Dendritic cell treated with granulocyte-macrophage colony-stimulating factor and Interleukin-4, amounts not matched to agents 40 ng/mL and 50 ng/mL, for 4 days (primary cell): ENCODE data around the gene CCNE1.
"Not testable (repeated sequence)": the region's sequence is repeated elsewhere in the genome, so short reads cannot be mapped to it uniquely, and the experiment has no call there.

Source experiments
- H3K27ac Mint-ChIP-seq: one replicate; pipeline ENCODE4 v1.8.0; 2022; ENCODE audit warnings: mild to moderate bottlenecking, mixed read lengths
- H3K27me3 Mint-ChIP-seq: one replicate; pipeline ENCODE4 v1.8.0; 2022; ENCODE audit warnings: mild to moderate bottlenecking, mixed read lengths
- H3K36me3 Mint-ChIP-seq: one replicate; pipeline ENCODE4 v1.8.0; 2022; ENCODE audit warnings: low read depth, mixed read lengths
- H3K4me1 Mint-ChIP-seq: one replicate; pipeline ENCODE4 v1.8.0; 2022; ENCODE audit warnings: low read depth, mixed read lengths
- H3K4me3 Mint-ChIP-seq: one replicate; pipeline ENCODE4 v1.8.0; 2022; ENCODE audit warnings: mild to moderate bottlenecking, moderate library complexity, mixed read lengths
- H3K9me3 Mint-ChIP-seq: one replicate; pipeline ENCODE4 v1.8.0; 2022; ENCODE audit warnings: mixed read lengths
- intact Hi-C: fragments of 100-400 bp; cut with micrococcal nuclease; formaldehyde crosslinking; loops from one replicate; pipeline ENCODE4 v1.15.0; 2022

Gene CCNE1

DNA sequence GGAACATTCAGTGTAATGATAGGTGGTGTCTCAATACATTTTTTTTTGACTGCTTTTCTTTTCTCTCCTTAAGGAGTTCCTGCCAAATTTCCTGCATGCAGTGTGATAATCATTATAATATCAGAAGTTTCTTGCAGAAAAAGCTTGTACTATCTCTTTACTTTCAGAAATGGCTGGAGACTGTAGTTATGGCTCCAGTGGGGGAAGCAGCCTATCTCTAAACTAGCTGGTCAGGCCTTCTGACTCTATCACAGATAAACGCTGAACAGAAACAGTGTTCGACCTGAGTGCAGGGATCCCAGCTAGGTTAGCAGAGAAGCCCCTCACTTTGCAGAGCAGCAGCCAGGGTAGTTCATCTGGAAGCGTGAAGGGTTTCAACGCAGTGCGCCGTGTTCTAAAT lies 1.9 kb downstream of the CCNE1 start:
- no peak overlapping the region for H3K27ac Mint-ChIP-seq
- H3K4me1 Mint-ChIP-seq: peaks cover 16% of the 10 kb centered on the region
- intact Hi-C loops: no loop called here
- H3K36me3 Mint-ChIP-seq: peaks cover 32% of the 10 kb centered on the region
- H3K4me3 Mint-ChIP-seq: no peak overlapping the region
- H3K9me3 Mint-ChIP-seq: no peaks in the 10 kb centered on the region
- peaks cover 6% of the 10 kb centered on the region for H3K27me3 Mint-ChIP-seq

DNA sequence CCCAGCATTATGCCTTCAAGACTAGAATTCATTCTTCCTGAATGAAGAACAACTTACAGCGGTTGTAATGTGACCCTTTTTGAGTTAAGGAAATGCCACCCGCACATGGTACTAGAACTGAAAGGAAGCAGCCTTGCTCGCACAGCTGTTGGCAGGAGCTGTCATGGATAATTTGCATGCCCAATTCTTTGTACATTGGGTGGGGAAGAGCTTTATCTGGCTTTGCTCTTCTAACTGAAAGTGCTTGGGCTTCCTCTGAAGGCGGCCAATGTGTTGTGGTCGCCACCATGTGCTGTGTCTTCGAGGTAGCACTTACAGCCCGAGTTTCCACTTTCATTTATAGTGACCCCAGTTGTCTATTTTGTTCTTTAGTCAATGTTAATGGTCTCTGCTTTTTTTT lies 3.4 kb downstream of the CCNE1 start:
- no peaks in the 10 kb centered on the region for H3K9me3 Mint-ChIP-seq
- intact Hi-C loops: no loop called here
- no peak overlapping the region for H3K27ac Mint-ChIP-seq
- H3K4me1 Mint-ChIP-seq: peaks cover 13% of the 10 kb centered on the region
- H3K4me3 Mint-ChIP-seq: no peak overlapping the region
- H3K36me3 Mint-ChIP-seq: peaks cover 43% of the 10 kb centered on the region
- peaks cover 6% of the 10 kb centered on the region for H3K27me3 Mint-ChIP-seq

DNA sequence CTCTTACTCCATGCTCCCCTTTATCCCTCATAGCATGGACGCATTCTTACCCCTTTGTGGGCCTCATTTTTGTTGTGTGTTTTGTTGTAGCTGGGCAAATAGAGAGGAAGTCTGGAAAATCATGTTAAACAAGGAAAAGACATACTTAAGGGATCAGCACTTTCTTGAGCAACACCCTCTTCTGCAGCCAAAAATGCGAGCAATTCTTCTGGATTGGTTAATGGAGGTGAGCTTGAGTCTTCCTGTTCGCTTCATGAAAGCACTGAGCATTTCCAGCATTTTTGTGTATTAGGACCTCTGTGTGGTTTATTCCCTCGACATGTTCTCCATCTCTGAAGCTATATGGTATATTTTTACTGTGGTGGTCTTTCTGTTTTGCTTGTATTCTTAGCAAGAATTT lies 5.5 kb downstream of the CCNE1 start:
- Mint-ChIP-seq H3K27me3 (peaks cover 6% of the 10 kb centered on the region), H3K27ac (no peak overlapping the region), H3K4me1 (peaks cover 6% of the 10 kb centered on the region), H3K9me3 (no peaks in the 10 kb centered on the region), H3K4me3 (no peak overlapping the region), H3K36me3 (peaks cover 52% of the 10 kb centered on the region)
- intact Hi-C loops: loop anchor here (2.0 kb wide), 1 partner anchor 25 kb away; no protein-coding TSS in a partner anchor

DNA sequence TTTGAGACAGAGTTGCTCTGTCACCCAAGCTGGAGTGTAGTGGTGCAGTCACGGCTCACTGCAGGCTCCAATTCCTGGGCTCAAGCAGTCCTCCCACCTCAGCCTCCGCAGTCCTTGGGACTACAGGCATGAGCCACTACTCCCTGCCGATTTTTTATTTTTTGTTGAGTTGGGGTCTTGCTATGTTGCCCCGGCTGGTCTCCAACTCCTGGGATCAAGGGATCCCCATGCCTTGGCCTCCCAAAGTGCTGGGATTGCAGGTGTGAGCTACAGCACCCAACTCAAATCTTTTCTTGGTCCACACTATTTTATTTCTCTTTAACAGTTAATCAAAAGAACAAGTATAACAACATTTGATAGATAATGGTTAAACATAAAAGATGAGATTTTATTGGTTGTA lies 7.5 kb downstream of the CCNE1 start:
- Mint-ChIP-seq H3K36me3 (peaks cover 58% of the 10 kb centered on the region), H3K27ac (no peak overlapping the region), H3K9me3 (no peaks in the 10 kb centered on the region), H3K27me3 (no peaks in the 10 kb centered on the region), H3K4me1 (no peaks in the 10 kb centered on the region), H3K4me3 (no peak overlapping the region)
- intact Hi-C loops: no loop called here

DNA sequence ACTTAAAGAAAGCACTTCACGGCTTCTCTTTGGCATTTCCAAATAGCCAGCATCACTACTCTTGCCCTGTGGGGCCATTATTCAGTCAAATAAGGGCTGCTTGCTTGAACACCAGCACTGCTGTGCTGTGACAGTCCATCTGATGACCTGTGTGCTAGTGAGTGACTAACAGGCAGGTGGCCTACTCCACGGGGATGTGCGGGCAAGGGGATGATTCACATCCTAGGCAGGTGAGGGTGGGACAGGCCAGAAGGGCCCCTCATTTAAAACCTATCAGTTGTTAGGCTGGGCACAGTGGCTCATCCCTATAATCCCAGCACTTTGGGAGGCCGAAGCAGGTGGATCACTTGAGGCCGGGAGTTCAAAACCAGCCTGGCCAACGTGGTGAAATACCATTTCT lies 8.2 kb downstream of the CCNE1 start:
- peaks cover 58% of the 10 kb centered on the region for H3K36me3 Mint-ChIP-seq
- no peak overlapping the region for H3K27ac Mint-ChIP-seq
- H3K4me1 Mint-ChIP-seq: no peaks in the 10 kb centered on the region
- H3K4me3 Mint-ChIP-seq: no peak overlapping the region
- H3K27me3 Mint-ChIP-seq: no peaks in the 10 kb centered on the region
- H3K9me3 Mint-ChIP-seq: no peaks in the 10 kb centered on the region
- intact Hi-C loops: no loop called here

DNA sequence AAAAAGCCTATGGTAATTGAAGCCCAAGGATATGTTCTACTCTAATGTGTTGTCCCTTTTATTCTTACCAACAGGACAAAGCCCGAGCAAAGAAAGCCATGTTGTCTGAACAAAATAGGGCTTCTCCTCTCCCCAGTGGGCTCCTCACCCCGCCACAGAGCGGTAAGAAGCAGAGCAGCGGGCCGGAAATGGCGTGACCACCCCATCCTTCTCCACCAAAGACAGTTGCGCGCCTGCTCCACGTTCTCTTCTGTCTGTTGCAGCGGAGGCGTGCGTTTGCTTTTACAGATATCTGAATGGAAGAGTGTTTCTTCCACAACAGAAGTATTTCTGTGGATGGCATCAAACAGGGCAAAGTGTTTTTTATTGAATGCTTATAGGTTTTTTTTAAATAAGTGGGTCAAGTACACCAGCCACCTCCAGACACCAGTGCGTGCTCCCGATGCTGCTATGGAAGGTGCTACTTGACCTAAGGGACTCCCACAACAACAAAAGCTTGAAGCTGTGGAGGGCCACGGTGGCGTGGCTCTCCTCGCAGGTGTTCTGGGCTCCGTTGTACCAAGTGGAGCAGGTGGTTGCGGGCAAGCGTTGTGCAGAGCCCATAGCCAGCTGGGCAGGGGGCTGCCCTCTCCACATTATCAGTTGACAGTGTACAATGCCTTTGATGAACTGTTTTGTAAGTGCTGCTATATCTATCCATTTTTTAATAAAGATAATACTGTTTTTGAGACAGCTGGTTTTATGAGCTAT lies 12.0 kb downstream of the CCNE1 start:
- intact Hi-C loops: no loop called here
- Mint-ChIP-seq H3K27me3 (no peaks in the 10 kb centered on the region), H3K9me3 (no peaks in the 10 kb centered on the region), H3K4me3 (no peak overlapping the region), H3K4me1 (no peaks in the 10 kb centered on the region), H3K27ac (no peak overlapping the region), H3K36me3 (peaks cover 46% of the 10 kb centered on the region)

DNA sequence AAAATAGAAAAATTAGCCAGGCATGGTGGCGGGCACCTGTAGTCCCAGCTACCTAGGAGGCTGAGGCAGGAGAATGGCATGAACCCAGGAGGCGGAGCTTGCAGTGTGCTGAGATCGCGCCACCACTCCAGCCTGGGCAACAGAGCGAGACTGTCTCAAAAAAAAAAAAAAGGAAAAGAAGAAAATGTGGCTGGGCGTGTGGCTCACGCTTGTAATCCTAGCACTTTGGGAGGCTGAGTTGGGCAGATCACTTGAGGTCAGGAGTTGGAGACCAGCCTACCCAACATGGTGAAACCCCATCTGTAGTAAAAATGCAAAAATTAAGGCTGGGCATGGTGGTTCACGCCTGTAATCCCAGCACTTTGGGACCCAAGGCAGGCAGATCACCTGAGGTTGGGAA lies 13.5 kb downstream of the CCNE1 start:
- H3K4me1 Mint-ChIP-seq, H3K27me3 Mint-ChIP-seq, intact Hi-C loops, H3K27ac Mint-ChIP-seq, H3K4me3 Mint-ChIP-seq, H3K9me3 Mint-ChIP-seq: not testable (repeated sequence)
- peaks cover 35% of the 10 kb centered on the region for H3K36me3 Mint-ChIP-seq

DNA sequence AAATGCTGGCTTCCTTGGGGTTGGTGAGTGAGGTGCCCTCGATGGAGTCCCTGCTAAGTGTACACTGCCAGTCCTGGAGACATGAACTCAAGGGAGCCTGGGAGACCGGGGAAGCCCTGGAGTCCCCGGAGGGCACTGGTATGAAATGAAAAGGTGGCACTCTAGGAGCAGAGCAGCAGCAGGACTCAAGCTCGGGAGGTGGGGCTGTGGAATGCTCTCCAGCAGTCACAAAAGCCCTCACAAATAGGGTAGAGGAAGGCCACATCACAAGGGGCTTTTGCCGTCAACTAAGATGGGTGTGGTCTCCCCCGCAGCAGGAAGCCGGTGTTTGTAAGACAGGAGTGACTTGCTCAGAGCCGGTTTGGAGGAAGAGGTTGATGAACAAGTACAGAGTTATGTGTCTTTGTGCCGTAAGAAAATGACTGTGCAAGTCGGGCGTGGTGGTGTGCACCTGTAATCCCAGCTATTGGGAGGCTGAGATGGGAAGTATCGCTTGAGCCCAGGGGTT lies 19.3 kb downstream of the CCNE1 start:
- Mint-ChIP-seq H3K9me3 (no peaks in the 10 kb centered on the region), H3K27ac (no peak overlapping the region), H3K27me3 (peaks cover 24% of the 10 kb centered on the region), H3K4me1 (peaks cover 10% of the 10 kb centered on the region), H3K36me3 (no peaks in the 10 kb centered on the region), H3K4me3 (no peak overlapping the region)
- intact Hi-C loops: no loop called here

DNA sequence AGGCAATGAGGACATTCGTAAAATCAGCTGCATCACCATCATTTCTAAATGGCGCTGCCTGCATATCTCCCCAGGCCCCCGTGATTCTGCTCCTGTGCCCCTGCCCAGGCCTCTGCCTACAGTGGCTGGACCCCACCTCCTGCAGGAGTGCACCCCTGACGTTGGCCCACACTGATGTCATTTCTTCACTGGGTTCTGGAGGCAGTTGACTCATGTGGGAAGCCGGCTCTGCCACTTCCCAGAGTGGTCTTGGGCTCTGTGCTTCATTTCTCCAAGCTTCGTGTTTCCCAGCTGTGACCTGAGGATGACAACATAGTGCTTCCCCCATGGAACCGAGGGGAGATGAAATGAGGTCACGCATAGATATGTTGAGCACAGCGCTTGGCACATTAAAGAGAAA lies 19.9 kb downstream of the CCNE1 start:
- no peak overlapping the region for H3K4me3 Mint-ChIP-seq
- no peak overlapping the region for H3K27ac Mint-ChIP-seq
- peaks cover 10% of the 10 kb centered on the region for H3K4me1 Mint-ChIP-seq
- no peaks in the 10 kb centered on the region for H3K9me3 Mint-ChIP-seq
- intact Hi-C loops: no loop called here
- no peaks in the 10 kb centered on the region for H3K36me3 Mint-ChIP-seq
- peaks cover 24% of the 10 kb centered on the region for H3K27me3 Mint-ChIP-seq

DNA sequence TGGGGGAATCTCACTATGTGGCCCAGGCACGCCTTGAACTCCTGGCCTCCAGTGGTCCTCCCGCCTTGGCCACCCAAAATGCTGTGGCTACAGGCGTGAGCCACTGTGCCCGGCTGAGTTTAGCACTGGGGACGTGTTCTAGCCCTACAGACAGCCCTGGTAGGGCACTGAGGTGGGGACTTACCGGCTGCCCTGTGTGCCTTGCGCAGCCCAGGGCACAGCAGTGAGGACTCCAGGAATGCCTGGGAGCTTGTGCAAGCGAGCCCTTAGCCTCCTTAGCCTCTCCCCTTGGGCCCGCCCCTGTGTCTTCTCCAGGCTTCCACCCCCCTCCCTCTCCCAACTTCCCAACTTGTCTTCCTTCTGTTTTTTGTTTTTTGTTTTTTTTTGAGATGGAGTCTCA lies 21.0 kb downstream of the CCNE1 start:
- H3K4me3 Mint-ChIP-seq: no peak overlapping the region
- peaks cover 10% of the 10 kb centered on the region for H3K4me1 Mint-ChIP-seq
- intact Hi-C loops: no loop called here
- H3K36me3 Mint-ChIP-seq: no peaks in the 10 kb centered on the region
- H3K27me3 Mint-ChIP-seq: peaks cover 24% of the 10 kb centered on the region
- H3K27ac Mint-ChIP-seq: no peak overlapping the region
- no peaks in the 10 kb centered on the region for H3K9me3 Mint-ChIP-seq

DNA sequence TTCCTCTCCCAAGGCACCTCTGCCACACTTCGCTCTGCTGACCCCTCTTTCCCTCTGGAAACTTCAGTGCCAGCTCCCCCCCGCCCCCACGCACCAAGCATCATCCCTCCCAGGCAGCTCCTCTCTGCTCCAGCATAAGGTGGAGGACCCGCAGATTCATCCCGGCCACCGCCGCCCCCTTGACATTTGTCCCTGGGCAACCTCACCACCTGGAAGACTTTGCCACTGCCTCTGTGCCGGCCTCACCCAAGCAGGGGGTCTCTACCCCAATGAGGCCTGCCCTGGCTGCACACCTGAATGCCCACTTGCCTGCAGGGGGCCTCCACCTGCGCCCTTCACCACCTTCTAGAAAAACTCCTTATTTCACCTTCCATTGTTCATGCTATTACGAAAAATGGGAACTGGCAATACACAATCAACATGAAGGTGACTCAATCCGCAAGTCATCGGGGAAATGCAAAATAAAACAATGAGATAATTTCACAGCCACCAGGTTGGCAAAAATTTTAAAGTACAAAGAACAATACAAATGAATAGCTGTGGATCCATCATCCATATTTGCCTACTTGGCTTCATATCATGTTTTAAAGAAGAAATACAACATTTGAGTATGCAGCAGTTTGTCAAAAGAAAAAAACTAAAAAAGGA lies 21.9 kb downstream of the CCNE1 start:
- intact Hi-C loops: no loop called here
- Mint-ChIP-seq H3K27ac (no peak overlapping the region), H3K36me3 (no peaks in the 10 kb centered on the region), H3K27me3 (peaks cover 28% of the 10 kb centered on the region), H3K4me1 (peaks cover 10% of the 10 kb centered on the region), H3K4me3 (no peak overlapping the region), H3K9me3 (no peaks in the 10 kb centered on the region)

DNA sequence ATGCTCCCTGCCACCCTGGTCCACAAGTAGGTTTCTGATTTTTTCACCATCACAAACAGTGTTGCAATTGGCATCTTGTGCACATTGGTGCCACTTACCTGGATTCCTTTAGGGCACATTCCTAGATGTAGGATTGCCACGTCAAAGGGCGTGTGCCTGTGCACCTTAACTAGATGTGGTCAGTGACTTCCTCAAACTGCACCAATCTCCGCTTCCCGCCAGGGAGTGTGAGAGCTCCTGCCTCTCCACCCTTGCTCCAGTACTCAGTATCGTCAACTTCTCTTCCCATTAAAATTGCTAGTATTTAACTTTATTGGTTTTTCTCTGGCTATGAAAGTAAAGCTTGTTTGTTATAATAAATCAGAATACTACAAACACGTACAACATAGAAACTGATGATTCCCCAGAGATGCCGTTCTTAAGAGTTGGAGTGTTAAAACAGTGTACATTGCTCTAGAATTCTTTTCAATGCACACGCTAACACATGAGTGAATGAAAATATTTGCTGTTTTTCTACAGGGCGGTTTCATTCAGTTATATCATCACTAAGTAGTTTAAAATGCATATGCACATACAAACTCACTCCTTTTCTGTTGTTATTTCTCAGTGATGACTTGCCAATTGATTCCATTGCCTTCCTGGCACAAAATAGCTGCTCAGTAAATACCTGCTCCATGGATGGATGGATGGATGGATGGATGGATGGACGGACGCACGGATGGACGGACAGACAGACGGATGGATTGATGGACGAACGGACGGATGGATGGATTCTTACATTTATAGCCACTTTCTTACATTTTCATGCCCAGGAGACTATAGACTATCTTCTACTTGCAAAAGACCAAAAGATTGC lies 23.4 kb downstream of the CCNE1 start:
- Mint-ChIP-seq H3K27ac (no peak overlapping the region), H3K27me3 (peaks cover 31% of the 10 kb centered on the region), H3K4me3 (no peak overlapping the region), H3K4me1 (peaks cover 10% of the 10 kb centered on the region), H3K9me3 (no peaks in the 10 kb centered on the region), H3K36me3 (no peaks in the 10 kb centered on the region)
- intact Hi-C loops: no loop called here

DNA sequence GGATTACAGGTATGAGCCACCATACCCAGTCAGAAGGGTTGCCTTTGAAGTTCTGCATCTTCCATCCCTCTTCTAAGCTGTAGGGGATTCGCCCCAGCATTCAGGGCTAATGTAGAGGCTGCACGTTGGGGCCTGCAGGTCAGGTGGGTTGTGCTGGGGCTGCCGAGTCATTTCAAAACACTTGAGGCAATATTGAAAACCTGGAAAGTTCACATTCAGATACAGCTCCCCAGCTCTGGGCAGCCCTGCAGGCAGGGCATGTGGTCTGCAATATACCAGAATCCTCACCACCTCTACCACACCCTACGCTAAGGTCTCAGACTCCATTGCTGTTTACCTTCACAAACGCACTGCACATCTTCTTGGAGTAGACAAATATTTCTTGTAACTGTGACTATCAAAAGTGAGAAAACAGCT lies 24.6 kb downstream of the CCNE1 start:
- H3K36me3 Mint-ChIP-seq: no peaks in the 10 kb centered on the region
- intact Hi-C loops: no loop called here
- H3K27me3 Mint-ChIP-seq: peaks cover 34% of the 10 kb centered on the region
- no peaks in the 10 kb centered on the region for H3K9me3 Mint-ChIP-seq
- H3K4me1 Mint-ChIP-seq: peaks cover 6% of the 10 kb centered on the region
- no peak overlapping the region for H3K27ac Mint-ChIP-seq
- H3K4me3 Mint-ChIP-seq: no peak overlapping the region

DNA sequence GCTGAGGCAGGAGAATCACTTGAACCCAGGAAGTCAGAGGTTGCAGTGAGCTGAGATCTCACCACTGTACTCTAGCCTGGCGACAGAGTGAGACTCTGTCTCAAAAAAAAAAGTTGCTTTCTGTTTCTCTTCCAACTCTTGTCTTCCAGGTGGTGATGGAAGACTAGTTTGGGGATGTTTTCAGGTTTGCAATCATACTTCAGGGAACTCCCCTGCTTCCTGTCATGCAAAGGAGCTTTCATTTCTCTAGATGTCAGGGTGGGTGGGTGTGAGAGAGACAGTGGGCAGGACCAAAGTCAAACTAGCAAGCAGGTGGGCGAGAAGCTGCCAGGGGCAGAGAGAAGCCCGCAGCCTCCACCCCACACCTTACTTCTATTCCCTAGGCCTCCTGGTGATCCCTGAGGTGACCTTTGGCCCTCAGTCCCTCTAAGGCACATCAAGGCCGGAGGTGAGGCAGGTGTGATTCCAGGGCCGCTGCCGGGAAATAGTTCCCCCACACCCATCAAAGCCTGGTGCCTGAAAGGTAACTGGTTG lies 25.7 kb downstream of the CCNE1 start:
- peaks cover 13% of the 10 kb centered on the region for H3K4me1 Mint-ChIP-seq
- peaks cover 30% of the 10 kb centered on the region for H3K27me3 Mint-ChIP-seq
- no peak overlapping the region for H3K4me3 Mint-ChIP-seq
- no peaks in the 10 kb centered on the region for H3K9me3 Mint-ChIP-seq
- no peak overlapping the region for H3K27ac Mint-ChIP-seq
- H3K36me3 Mint-ChIP-seq: no peaks in the 10 kb centered on the region
- intact Hi-C loops: no loop called here
